Measurements from ENCODE around the gene MCM9. TPM values are rescaled to one million over a fixed set of nuclear protein-coding genes. Genes with fewer than 3 reads are reported as not detected.
A peak's percentile ranks its signal among the peaks of the same experiment; 100 is the strongest.

MCM9 gene
- total RNA-seq, 1 donor from 2014 or later: 29.0 TPM

DNA sequence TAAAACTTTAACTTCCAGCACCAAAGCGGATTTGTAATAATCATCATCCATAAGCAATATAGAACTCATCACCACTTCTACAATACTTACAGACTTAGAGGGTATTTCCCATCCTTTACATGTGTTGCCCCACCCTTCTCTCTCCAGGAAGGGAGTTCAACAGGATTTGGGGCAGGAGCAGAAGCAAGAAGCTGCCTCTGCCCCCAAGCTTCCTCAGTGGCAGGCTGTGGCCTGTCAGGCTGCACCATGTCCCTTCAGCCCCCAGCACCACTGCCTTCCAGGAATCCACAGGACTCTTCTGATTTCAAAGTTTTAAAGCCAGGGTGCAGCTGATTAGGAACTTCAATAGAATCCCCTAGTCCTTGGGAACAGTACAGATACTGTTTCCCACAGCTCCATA, 36.7 kb upstream of the MCM9 start:
- Histone ChIP-seq H3K4me1 (no peaks in the 10 kb centered on the region), H4K20me1 (ENCODE audit: low read depth) (no peaks in the 10 kb centered on the region), H3K79me2 (ENCODE audit: low read depth) (no peaks in the 10 kb centered on the region), H3K36me3 (peaks cover 3% of the 10 kb centered on the region), H3K4me2 (no peak overlapping the region), H3K9ac (no peak overlapping the region), H3K27me3 (no peaks in the 10 kb centered on the region), H3K4me3 (no peak overlapping the region), H3K9me3 (ENCODE audit: low read depth) (no peaks in the 10 kb centered on the region), H2AFZ (replicated peaks) (no peak overlapping the region), H3K27ac (no peak overlapping the region), H3F3A (ENCODE audit: low read depth) (peaks cover 3% of the 10 kb centered on the region)
- TF ChIP-seq EZH2phosphoT487 (IDR thresholded peaks at IDR 0.05) (no peak), CTCF (IDR thresholded peaks at IDR 0.05) (no peak), EZH2 (IDR thresholded peaks at IDR 0.05) (no peak)
- H3K27me3 Mint-ChIP-seq (ENCODE audit: insufficient read depth, low read depth): no peaks in the 10 kb centered on the region
- DNase-seq (ENCODE audit: low spot score): no peak
- H3K4me1 Mint-ChIP-seq: no peaks in the 10 kb centered on the region
- H3K36me3 Mint-ChIP-seq: peaks cover under 1% of the 10 kb centered on the region
- H3K9me3 Mint-ChIP-seq: no peaks in the 10 kb centered on the region
- no peak overlapping the region for H3K4me3 Mint-ChIP-seq
- H3K27ac Mint-ChIP-seq: no peak overlapping the region

GRCh38 chr6:118970866-118971265, 35.9 kb upstream of the MCM9 start:
- no peaks in the 10 kb centered on the region for H4K20me1 ChIP-seq (ENCODE audit: low read depth)
- H2AFZ ChIP-seq (replicated peaks): no peak overlapping the region
- TF ChIP-seq CTCF (IDR thresholded peaks at IDR 0.05) (no peak), EZH2phosphoT487 (IDR thresholded peaks at IDR 0.05) (no peak), EZH2 (IDR thresholded peaks at IDR 0.05) (no peak)
- H3K4me1 ChIP-seq: no peaks in the 10 kb centered on the region
- H3K36me3 ChIP-seq: peaks cover 3% of the 10 kb centered on the region
- no peaks in the 10 kb centered on the region for H3K9me3 ChIP-seq (ENCODE audit: low read depth)
- DNase-seq (ENCODE audit: low spot score): no peak
- Mint-ChIP-seq H3K4me1 (no peaks in the 10 kb centered on the region), H3K9me3 (no peaks in the 10 kb centered on the region), H3K4me3 (no peak overlapping the region), H3K27ac (no peak overlapping the region), H3K27me3 (ENCODE audit: insufficient read depth, low read depth) (no peaks in the 10 kb centered on the region), H3K36me3 (no peaks in the 10 kb centered on the region)
- H3K4me2 ChIP-seq: no peak overlapping the region
- H3K27me3 ChIP-seq: no peaks in the 10 kb centered on the region
- no peak overlapping the region for H3K27ac ChIP-seq
- peaks cover 3% of the 10 kb centered on the region for H3F3A ChIP-seq (ENCODE audit: low read depth)
- no peak overlapping the region for H3K9ac ChIP-seq
- no peak overlapping the region for H3K4me3 ChIP-seq
- no peaks in the 10 kb centered on the region for H3K79me2 ChIP-seq (ENCODE audit: low read depth)

DNA sequence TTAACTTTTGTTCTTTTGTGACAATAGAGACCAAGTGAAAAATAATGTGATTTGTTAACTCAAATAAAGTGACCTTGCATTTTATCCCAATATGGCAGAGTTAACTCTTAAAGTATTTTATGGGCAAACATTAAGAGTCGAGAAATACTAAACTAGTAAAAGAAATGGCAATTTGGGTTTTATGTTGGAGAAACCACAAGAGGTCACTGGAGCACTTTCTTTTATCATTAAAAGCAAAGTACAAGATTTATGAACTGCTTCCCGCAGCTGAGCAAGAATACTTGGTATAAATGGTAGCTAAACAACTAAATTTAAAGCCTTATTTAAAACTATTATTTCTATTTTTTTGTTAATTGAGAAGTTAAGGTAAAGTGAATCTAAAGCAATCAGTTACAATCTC, 33.5 kb upstream of the MCM9 start:
- Mint-ChIP-seq H3K27me3 (ENCODE audit: insufficient read depth, low read depth) (no peaks in the 10 kb centered on the region), H3K4me1 (no peaks in the 10 kb centered on the region), H3K4me3 (no peak overlapping the region), H3K9me3 (no peaks in the 10 kb centered on the region), H3K36me3 (no peaks in the 10 kb centered on the region), H3K27ac (no peak overlapping the region)
- H3K27me3 ChIP-seq: no peaks in the 10 kb centered on the region
- H2AFZ ChIP-seq (replicated peaks): no peak overlapping the region
- no peaks in the 10 kb centered on the region for H3K4me1 ChIP-seq
- H3K27ac ChIP-seq: no peak overlapping the region
- H3K4me3 ChIP-seq: no peak overlapping the region
- TF ChIP-seq EZH2phosphoT487 (IDR thresholded peaks at IDR 0.05) (no peak), CTCF (IDR thresholded peaks at IDR 0.05) (peak; percentile 54)
- no peaks in the 10 kb centered on the region for H3K36me3 ChIP-seq
- H3K9me3 ChIP-seq (ENCODE audit: low read depth): no peaks in the 10 kb centered on the region
- no peaks in the 10 kb centered on the region for H3K79me2 ChIP-seq (ENCODE audit: low read depth)
- peak; percentile 44 for DNase-seq (ENCODE audit: low spot score)
- no peak overlapping the region for H3K9ac ChIP-seq
- no peaks in the 10 kb centered on the region for H4K20me1 ChIP-seq (ENCODE audit: low read depth)
- peaks cover 3% of the 10 kb centered on the region for H3F3A ChIP-seq (ENCODE audit: low read depth)
- H3K4me2 ChIP-seq: no peak overlapping the region

DNA sequence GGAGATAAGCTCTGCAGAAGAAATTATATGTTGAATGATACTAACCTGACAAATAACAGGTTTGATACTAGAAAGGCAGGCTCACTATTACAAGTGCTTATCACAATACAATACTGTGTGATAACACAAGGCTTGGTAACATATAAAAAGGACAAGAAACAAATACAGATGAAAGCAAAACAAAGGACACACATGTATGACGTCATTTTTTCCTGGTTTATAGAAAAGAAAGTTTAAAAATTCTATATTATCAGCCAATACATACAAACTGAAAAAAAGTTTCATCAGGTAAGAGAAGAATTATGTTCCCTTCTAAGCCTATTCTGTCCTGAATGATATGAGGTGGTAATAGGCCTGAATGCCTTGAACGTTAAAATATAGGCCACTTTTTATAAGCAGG, 32.3 kb upstream of the MCM9 start:
- Histone ChIP-seq H2AFZ (replicated peaks) (no peak overlapping the region), H3K9me3 (ENCODE audit: low read depth) (no peaks in the 10 kb centered on the region), H3K4me3 (no peak overlapping the region), H3K4me2 (no peak overlapping the region), H3K9ac (no peak overlapping the region), H3F3A (ENCODE audit: low read depth) (peaks cover 3% of the 10 kb centered on the region), H4K20me1 (ENCODE audit: low read depth) (no peaks in the 10 kb centered on the region), H3K79me2 (ENCODE audit: low read depth) (no peaks in the 10 kb centered on the region), H3K27me3 (no peaks in the 10 kb centered on the region), H3K27ac (no peak overlapping the region), H3K36me3 (no peaks in the 10 kb centered on the region), H3K4me1 (no peaks in the 10 kb centered on the region)
- H3K9me3 Mint-ChIP-seq: no peaks in the 10 kb centered on the region
- H3K27me3 Mint-ChIP-seq (ENCODE audit: insufficient read depth, low read depth): no peaks in the 10 kb centered on the region
- no peaks in the 10 kb centered on the region for H3K36me3 Mint-ChIP-seq
- no peak for TF ChIP-seq CTCF (IDR thresholded peaks at IDR 0.05)
- no peak for TF ChIP-seq EZH2phosphoT487 (IDR thresholded peaks at IDR 0.05)
- TF ChIP-seq EZH2 (IDR thresholded peaks at IDR 0.05): no peak
- DNase-seq (ENCODE audit: low spot score): no peak
- no peaks in the 10 kb centered on the region for H3K4me1 Mint-ChIP-seq
- no peak overlapping the region for H3K4me3 Mint-ChIP-seq
- H3K27ac Mint-ChIP-seq: no peak overlapping the region
